ENCODE results near the gene ALS2CL.

DNA sequence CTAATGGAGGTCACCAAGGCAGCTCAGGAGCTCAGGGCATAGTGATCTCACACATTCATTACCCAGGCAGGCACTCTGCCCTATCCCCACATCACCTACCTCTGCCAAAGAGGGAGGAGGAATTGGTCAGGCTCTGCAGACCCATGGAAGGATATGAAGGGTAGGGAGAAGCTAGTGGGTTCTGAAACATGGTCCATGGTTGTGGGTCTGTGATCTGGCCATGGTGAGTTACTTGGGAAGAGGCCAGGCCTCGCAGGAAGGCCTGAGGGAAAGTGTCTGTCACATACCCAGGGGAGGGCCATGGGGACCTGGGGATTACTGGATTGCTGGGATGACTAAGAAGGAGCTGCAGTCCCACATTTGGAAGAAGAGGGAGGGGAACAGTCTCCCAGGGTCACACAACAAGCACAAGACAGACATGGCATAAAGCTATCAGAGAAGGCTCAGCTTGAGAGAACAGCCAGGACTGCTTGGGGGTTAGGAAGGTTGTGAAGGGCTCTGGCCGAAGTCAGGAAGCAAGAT lies 25.6 kb upstream of the ALS2CL start:
- TF ChIP-seq, protein P1, sequence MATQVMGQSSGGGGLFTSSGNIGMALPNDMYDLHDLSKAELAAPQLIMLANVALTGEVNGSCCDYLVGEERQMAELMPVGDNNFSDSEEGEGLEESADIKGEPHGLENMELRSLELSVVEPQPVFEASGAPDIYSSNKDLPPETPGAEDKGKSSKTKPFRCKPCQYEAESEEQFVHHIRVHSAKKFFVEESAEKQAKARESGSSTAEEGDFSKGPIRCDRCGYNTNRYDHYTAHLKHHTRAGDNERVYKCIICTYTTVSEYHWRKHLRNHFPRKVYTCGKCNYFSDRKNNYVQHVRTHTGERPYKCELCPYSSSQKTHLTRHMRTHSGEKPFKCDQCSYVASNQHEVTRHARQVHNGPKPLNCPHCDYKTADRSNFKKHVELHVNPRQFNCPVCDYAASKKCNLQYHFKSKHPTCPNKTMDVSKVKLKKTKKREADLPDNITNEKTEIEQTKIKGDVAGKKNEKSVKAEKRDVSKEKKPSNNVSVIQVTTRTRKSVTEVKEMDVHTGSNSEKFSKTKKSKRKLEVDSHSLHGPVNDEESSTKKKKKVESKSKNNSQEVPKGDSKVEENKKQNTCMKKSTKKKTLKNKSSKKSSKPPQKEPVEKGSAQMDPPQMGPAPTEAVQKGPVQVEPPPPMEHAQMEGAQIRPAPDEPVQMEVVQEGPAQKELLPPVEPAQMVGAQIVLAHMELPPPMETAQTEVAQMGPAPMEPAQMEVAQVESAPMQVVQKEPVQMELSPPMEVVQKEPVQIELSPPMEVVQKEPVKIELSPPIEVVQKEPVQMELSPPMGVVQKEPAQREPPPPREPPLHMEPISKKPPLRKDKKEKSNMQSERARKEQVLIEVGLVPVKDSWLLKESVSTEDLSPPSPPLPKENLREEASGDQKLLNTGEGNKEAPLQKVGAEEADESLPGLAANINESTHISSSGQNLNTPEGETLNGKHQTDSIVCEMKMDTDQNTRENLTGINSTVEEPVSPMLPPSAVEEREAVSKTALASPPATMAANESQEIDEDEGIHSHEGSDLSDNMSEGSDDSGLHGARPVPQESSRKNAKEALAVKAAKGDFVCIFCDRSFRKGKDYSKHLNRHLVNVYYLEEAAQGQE (IDR thresholded peaks at IDR 0.05; ENCODE audit: low read depth): no peak
- no peak for TF ChIP-seq RAD21 (IDR thresholded peaks at IDR 0.05; ENCODE audit: low read depth)
- TF ChIP-seq, protein P2, sequence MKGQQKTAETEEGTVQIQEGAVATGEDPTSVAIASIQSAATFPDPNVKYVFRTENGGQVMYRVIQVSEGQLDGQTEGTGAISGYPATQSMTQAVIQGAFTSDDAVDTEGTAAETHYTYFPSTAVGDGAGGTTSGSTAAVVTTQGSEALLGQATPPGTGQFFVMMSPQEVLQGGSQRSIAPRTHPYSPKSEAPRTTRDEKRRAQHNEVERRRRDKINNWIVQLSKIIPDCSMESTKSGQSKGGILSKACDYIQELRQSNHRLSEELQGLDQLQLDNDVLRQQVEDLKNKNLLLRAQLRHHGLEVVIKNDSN (IDR thresholded peaks at IDR 0.05): no peak
- TF ChIP-seq EP300 (IDR thresholded peaks at IDR 0.05; ENCODE audit: borderline replicate concordance): no peak
- no peak for TF ChIP-seq TAF1 (IDR thresholded peaks at IDR 0.05; ENCODE audit: low read depth)
- no peak for TF ChIP-seq YY1 (IDR thresholded peaks at IDR 0.05; ENCODE audit: low read depth)
- TF ChIP-seq MAX (IDR thresholded peaks at IDR 0.05): no peak
- TF ChIP-seq TCF12 (IDR thresholded peaks at IDR 0.05; ENCODE audit: low read depth): no peak
- TF ChIP-seq FOXM1 (IDR thresholded peaks at IDR 0.05; ENCODE audit: borderline replicate concordance, low read depth): no peak
- TF ChIP-seq EGR1 (IDR thresholded peaks at IDR 0.05): no peak
- TF ChIP-seq ZBTB7A (IDR thresholded peaks at IDR 0.05; ENCODE audit: low read depth): no peak
- no peak for TF ChIP-seq CEBPB (IDR thresholded peaks at IDR 0.05)

All from Ishikawa (cell line).